Tibial artery (tissue), 4 donors: ENCODE measurements around the gene AFF3.

Experiments
- DNase-seq, 2 donors: peaks; one replicate each; pipeline ENCODE4 v3.0.0-alpha.2; 2019
- H3K27ac ChIP-seq, 2 donors: fragments of 200-600 bp; sonication (generic) in 1 of 2; 1 replicate in 1 of 2; 2 replicates in 1 of 2; pipeline ENCODE4 v1.5.1; 2018 to 2019; ENCODE audit warnings: mild to moderate bottlenecking in 1 of 2
- H3K27me3 ChIP-seq, 2 donors: fragments of 200-600 bp; sonication (generic) in 1 of 2; one replicate each; pipeline versions ENCODE4 v1.5.1 to v1.6.0; 2016 to 2019
- H3K36me3 ChIP-seq, 3 donors: fragments of 200-600 bp; sonication (generic) in 2 of 3; one replicate each; pipeline ENCODE4 v1.5.1; 2016 to 2019; ENCODE audit warnings: mild to moderate bottlenecking in 2 of 3
- H3K4me1 ChIP-seq, 4 donors: fragments of 200-600 bp; sonication (generic) in 2 of 4; 1 replicate in 3 of 4; 2 replicates in 1 of 4; pipeline ENCODE4 v1.5.1; 2016 to 2019
- H3K4me3 ChIP-seq, 2 donors: fragments of 200-600 bp; sonication (generic) in 1 of 2; 1 replicate in 1 of 2; 2 replicates in 1 of 2; pipeline ENCODE4 v1.5.1; 2018 to 2019; ENCODE audit warnings: mild to moderate bottlenecking in 2 of 2
- H3K9me3 ChIP-seq, 3 donors: fragments of 200-600 bp; sonication (generic) in 1 of 3; one replicate each; pipeline ENCODE4 v1.5.1; 2016 to 2019
- CTCF ChIP-seq, 2 experiments: fragments of 200-600 bp in 1 of 2; fragments of 450-650 bp in 1 of 2; IDR thresholded peaks; one replicate each; pipeline ENCODE4 v1.5.1; 2017 to 2019; ENCODE audit warnings: antibody characterized with exemption in 2 of 2, mild to moderate bottlenecking in 1 of 2, moderate library complexity in 1 of 2
- intact Hi-C: fragments of 100-400 bp; cut with DNase I; formaldehyde crosslinking; loops from one replicate; pipeline ENCODE4 v1.15.0; 2023; ENCODE audit warnings: low total_unique reads

Gene AFF3

GRCh38 chr2:99520195-99520594 lies 622.2 kb downstream of the AFF3 start:
- Histone ChIP-seq H3K4me1 (no peaks in the 10 kb centered on the region), H3K27me3 (peaks cover 0 to 3% of the 10 kb centered on the region in 2 donors), H3K36me3 (no peaks in the 10 kb centered on the region), H3K4me3 (no peak overlapping the region), H3K9me3 (no peaks in the 10 kb centered on the region), H3K27ac (no peak overlapping the region)
- intact Hi-C loops = no loop called here
- DNase-seq = no peak
- TF ChIP-seq CTCF (IDR thresholded peaks at IDR 0.05) = no peak

GRCh38 chr2:99514357-99514756 lies 628.0 kb downstream of the AFF3 start:
- intact Hi-C loops = no loop called here
- no peak overlapping the region for H3K4me3 ChIP-seq
- peaks cover 0 to 12% (median 7%) of the 10 kb centered on the region in 4 donors for H3K4me1 ChIP-seq
- H3K27me3 ChIP-seq = no peaks in the 10 kb centered on the region
- no peaks in the 10 kb centered on the region for H3K36me3 ChIP-seq
- DNase-seq = no peak
- no peaks in the 10 kb centered on the region for H3K9me3 ChIP-seq
- no peak for TF ChIP-seq CTCF (IDR thresholded peaks at IDR 0.05)
- H3K27ac ChIP-seq = no peak overlapping the region

GRCh38 chr2:99512181-99512591 lies 630.2 kb downstream of the AFF3 start:
- Histone ChIP-seq H3K36me3 (no peaks in the 10 kb centered on the region), H3K27me3 (no peaks in the 10 kb centered on the region), H3K27ac (no peak overlapping the region), H3K4me3 (no peak overlapping the region), H3K9me3 (no peaks in the 10 kb centered on the region), H3K4me1 (peaks cover 0 to 12% (median 7%) of the 10 kb centered on the region in 4 donors)
- intact Hi-C loops = no loop called here
- TF ChIP-seq CTCF (IDR thresholded peaks at IDR 0.05) = no peak
- DNase-seq = no peak

- H3K27ac ChIP-seq = no peak overlapping the region
- H3K9me3 ChIP-seq = no peaks in the 10 kb centered on the region
- H3K4me1 ChIP-seq = peaks cover 0 to 12% (median 7%) of the 10 kb centered on the region in 4 donors
- DNase-seq = no peak
- no peaks in the 10 kb centered on the region for H3K27me3 ChIP-seq
- H3K4me3 ChIP-seq = no peak overlapping the region
- H3K36me3 ChIP-seq = no peaks in the 10 kb centered on the region
- no peak for TF ChIP-seq CTCF (IDR thresholded peaks at IDR 0.05)
- intact Hi-C loops = no loop called here
These were observed 633.0 kb downstream of the AFF3 start for GRCh38 chr2:99509387-99509786.

- TF ChIP-seq CTCF (IDR thresholded peaks at IDR 0.05) = no peak
- intact Hi-C loops = no loop called here
- no peak for DNase-seq
- Histone ChIP-seq H3K27ac (no peak overlapping the region), H3K27me3 (no peaks in the 10 kb centered on the region), H3K4me3 (no peak overlapping the region), H3K9me3 (no peaks in the 10 kb centered on the region), H3K36me3 (no peaks in the 10 kb centered on the region), H3K4me1 (peaks cover 0 to 12% (median 7%) of the 10 kb centered on the region in 4 donors)
These were observed 634.2 kb downstream of the AFF3 start for GRCh38 chr2:99507937-99508818.
